ENCODE results near the gene P2RY8.

Gene P2RY8

GRCh38 chrX:1416327-1416784 is 120.6 kb downstream of the P2RY8 start:
- DNase-seq = no peak
- no peaks in the 10 kb centered on the region for H3K27me3 ChIP-seq (replicated peaks)
- H3K36me3 ChIP-seq (replicated peaks) = peaks cover 42% of the 10 kb centered on the region
- H3K27ac ChIP-seq = no peak overlapping the region
- in situ Hi-C loops (cut with HindIII; ENCODE audit: low pct_ligation_motif_present, low sequenced_read_pairs) = no loop called here
- H3K4me3 ChIP-seq (ENCODE audit: low read depth, low read length) = no peak overlapping the region
- no peak for TF ChIP-seq CTCF (IDR thresholded peaks at IDR 0.05; ENCODE audit: low read depth, low read length, missing control alignments)
